Epithelial cell of esophagus (primary cell): Measurements from ENCODE around the gene MYO1H.

ENCODE experiments used
- DNase-seq: peaks from one replicate; pipeline ENCODE4 v3.0.0; 2010; ENCODE audit warnings: low read depth
- H3K4me3 ChIP-seq: 2 replicates; pipeline ENCODE4 v1.5.1; 2011; ENCODE audit warnings: mild to moderate bottlenecking, low read length, control low read depth
- CTCF ChIP-seq: IDR thresholded peaks from 2 replicates; pipeline ENCODE4 v1.5.1; 2011; ENCODE audit warnings: low read depth, mild to moderate bottlenecking, low read length, control low read depth, inconsistent platforms; ENCODE audit not compliant: insufficient read depth; ENCODE audit errors: missing control alignments

The MYO1H gene, protein sequence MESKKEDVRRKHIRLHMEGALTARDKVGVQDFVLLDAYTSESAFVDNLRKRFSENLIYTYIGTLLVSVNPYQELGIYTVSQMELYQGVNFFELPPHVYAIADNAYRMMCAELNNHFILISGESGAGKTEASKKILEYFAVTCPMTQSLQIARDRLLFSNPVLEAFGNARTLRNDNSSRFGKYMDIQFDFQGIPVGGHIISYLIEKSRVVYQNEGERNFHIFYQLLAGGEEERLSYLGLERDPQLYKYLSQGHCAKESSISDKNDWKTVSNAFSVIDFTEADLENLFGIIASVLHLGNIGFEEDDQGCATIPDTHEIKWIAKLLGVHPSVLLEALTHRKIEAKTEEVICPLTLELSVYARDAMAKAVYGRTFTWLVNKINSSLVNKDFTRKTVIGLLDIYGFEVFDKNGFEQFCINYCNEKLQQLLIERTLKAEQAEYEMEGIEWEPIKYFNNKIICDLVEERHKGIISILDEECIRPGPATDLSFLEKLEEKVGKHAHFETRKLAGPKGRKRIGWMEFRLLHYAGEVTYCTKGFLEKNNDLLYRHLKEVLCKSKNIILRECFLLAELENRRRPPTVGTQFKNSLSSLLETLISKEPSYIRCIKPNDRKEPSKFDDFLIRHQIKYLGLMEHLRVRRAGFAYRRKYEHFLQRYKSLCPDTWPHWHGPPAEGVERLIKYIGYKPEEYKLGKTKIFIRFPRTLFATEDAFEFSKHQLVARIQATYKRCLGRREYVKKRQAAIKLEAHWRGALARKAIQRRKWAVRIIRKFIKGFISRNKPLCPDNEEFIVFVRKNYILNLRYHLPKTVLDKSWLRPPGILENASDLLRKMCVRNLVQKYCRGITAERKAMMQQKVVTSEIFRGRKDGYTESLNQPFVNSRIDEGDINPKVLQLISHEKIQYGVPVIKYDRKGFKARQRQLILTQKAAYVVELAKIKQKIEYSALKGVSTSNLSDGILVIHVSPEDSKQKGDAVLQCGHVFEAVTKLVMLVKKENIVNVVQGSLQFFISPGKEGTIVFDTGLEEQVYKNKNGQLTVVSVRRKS

GRCh38 chr12:109347589-109347988, at the start of gene MYO1H:
MYO1H (plus strand) TSS chr12:109347900; CDS start chr12:109347961, 61 bp downstream.
- DNase-seq, result no peak
- no peak for TF ChIP-seq CTCF
- no peak within 1 kb of the TSS for H3K4me3 ChIP-seq

GRCh38 chr12:109299849-109300248, 47.9 kb upstream of the MYO1H start:
- TF ChIP-seq CTCF, result no peak
- no peak overlapping the region for H3K4me3 ChIP-seq
- no peak for DNase-seq

DNA sequence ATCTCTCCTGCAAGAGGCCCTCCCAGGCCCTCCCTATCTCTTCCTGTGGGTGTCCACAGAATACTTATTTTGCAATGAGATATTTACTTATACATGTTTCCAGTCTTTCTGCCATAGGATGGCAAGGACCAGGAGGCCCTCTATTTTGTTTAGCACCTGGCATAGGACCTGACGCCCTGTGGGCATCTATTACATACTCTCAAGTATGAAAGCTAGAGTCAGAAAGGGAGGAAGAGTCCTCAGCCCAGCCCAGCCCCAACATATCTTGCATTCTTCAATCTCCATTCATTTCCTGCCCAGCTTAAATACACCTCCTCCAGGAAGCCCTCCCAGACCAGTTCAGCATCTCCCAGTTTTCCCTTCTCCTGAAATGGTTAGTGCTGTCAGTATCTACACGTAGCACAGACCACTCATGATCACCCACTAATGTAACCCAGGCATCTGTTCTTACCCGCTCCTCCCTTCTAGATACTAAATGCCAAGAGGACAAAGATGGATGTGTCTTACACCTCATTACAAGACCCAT, 46.0 kb upstream of the MYO1H start:
- no peak for TF ChIP-seq CTCF
- H3K4me3 ChIP-seq, result no peak overlapping the region
- peak; percentile 24 for DNase-seq

GRCh38 chr12:109302358-109302757, 45.3 kb upstream of the MYO1H start:
- DNase-seq, result no peak
- peak; percentile 34 for TF ChIP-seq CTCF
- no peak overlapping the region for H3K4me3 ChIP-seq

DNA sequence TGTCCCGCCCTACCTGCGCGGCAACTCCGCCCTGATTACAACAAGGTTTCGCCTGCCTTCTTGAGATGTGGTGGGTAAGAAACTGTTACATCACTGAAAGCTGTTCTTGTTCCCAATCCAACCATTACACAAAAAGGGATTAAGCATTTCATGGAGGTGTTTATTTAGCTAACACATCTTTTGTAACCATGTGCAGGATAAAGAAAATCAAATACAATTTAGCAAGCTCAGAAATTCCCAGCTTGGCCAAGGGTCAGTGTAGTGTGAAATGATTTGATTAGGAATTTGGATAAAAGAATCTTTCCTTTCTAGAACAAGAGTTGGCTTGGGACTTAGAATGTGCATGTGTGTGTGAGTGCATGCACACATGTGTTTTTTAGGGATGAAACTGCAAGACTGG, 44.9 kb upstream of the MYO1H start:
- DNase-seq, result no peak
- TF ChIP-seq CTCF, result no peak

GRCh38 chr12:109304485-109304884, 43.2 kb upstream of the MYO1H start:
- H3K4me3 ChIP-seq, result no peak overlapping the region
- no peak for DNase-seq
- no peak for TF ChIP-seq CTCF

More for the DNA sequence above, 44.9 kb upstream of the MYO1H start:
- no peak overlapping the region for H3K4me3 ChIP-seq
